CD14-positive monocyte (primary cell): ENCODE data around the gene TNNI2. TPM values are rescaled to one million over a fixed set of nuclear protein-coding genes. Genes with fewer than 3 reads are reported as not detected.

Source experiments
- DNase-seq, 3 donors: peaks; one replicate each; pipeline ENCODE4 v3.0.0-alpha.2; 2011 to 2022
- H2AFZ ChIP-seq: 2 replicates; pipeline ENCODE4 v1.6.0; 2012; ENCODE audit warnings: mild to moderate bottlenecking, low read depth, low read length, inconsistent platforms; ENCODE audit not compliant: insufficient read depth, poor library complexity, severe bottlenecking
- H3K27ac ChIP-seq, 2 donors: 1 replicate in 1 of 2; 2 replicates in 1 of 2; pipeline ENCODE4 v1.5.1; 2012 to 2013; ENCODE audit warnings: low read length in 2 of 2, control low read depth in 1 of 2, inconsistent platforms in 1 of 2, low read depth in 1 of 2, mild to moderate bottlenecking in 1 of 2
- H3K27me3 ChIP-seq, 2 donors: one replicate each; pipeline versions ENCODE4 v1.6.0 to v1.6.1; 2011 to 2013; ENCODE audit warnings: low read length in 2 of 2; ENCODE audit not compliant: control insufficient read depth in 2 of 2, insufficient read depth in 2 of 2
- H3K36me3 ChIP-seq, 2 donors: replicated peaks in 1 of 2; 1 replicate in 1 of 2; 2 replicates in 1 of 2; pipeline versions ENCODE4 v1.5.1 to v1.6.1; 2012 to 2013; ENCODE audit warnings: low read length in 2 of 2, control low read depth in 1 of 2, inconsistent platforms in 1 of 2, mild to moderate bottlenecking in 1 of 2; ENCODE audit not compliant: insufficient read depth in 2 of 2, control insufficient read depth in 1 of 2
- H3K4me1 ChIP-seq, 2 donors: 1 replicate in 1 of 2; 2 replicates in 1 of 2; pipeline versions ENCODE4 v1.5.1 to v1.6.1; 2012 to 2013; ENCODE audit warnings: low read length in 2 of 2, control low read depth in 1 of 2, inconsistent platforms in 1 of 2, mild to moderate bottlenecking in 1 of 2, moderate library complexity in 1 of 2; ENCODE audit not compliant: insufficient read depth in 2 of 2, control insufficient read depth in 1 of 2
- H3K4me2 ChIP-seq: replicated peaks from 2 replicates; pipeline ENCODE3; 2012; ENCODE audit warnings: low read length, moderate library complexity, mild to moderate bottlenecking; ENCODE audit not compliant: poor library complexity, severe bottlenecking; ENCODE audit errors: extremely low read depth
- H3K4me3 ChIP-seq, 3 experiments: fragments of 200-600 bp in 1 of 3; sonication (generic) in 1 of 3; replicated peaks in 1 of 3; 1 replicate in 2 of 3; 2 replicates in 1 of 3; pipeline ENCODE4 v1.5.1; 2011 to 2013; ENCODE audit warnings: low read length in 3 of 3, mild to moderate bottlenecking in 3 of 3, control low read depth in 2 of 3, low read depth in 2 of 3, inconsistent platforms in 1 of 3, moderate library complexity in 1 of 3
- H3K79me2 ChIP-seq: 2 replicates; pipeline ENCODE4 v1.6.0; 2012; ENCODE audit warnings: mild to moderate bottlenecking, control low read depth, inconsistent platforms, low read length, moderate library complexity; ENCODE audit not compliant: insufficient read depth
- H3K9ac ChIP-seq: 2 replicates; pipeline ENCODE4 v1.6.0; 2017; ENCODE audit warnings: low read length, mild to moderate bottlenecking; ENCODE audit not compliant: insufficient read depth, poor library complexity, severe bottlenecking
- H3K9me3 ChIP-seq, 2 donors: replicated peaks in 1 of 2; 1 replicate in 1 of 2; 2 replicates in 1 of 2; pipeline versions ENCODE4 v1.5.1 to v1.6.1; 2012 to 2013; ENCODE audit warnings: low read length in 2 of 2, control low read depth in 1 of 2; ENCODE audit not compliant: control insufficient read depth in 1 of 2, insufficient read depth in 1 of 2
- H4K20me1 ChIP-seq: 2 replicates; pipeline ENCODE4 v1.6.0; 2012; ENCODE audit warnings: mild to moderate bottlenecking, low read length, control low read depth, moderate library complexity; ENCODE audit not compliant: insufficient read depth
- H3K27ac Mint-ChIP-seq, 7 donors: one replicate each; pipeline ENCODE4 v1.8.0; 2020; ENCODE audit warnings: mild to moderate bottlenecking in 7 of 7, mixed read lengths in 7 of 7, moderate library complexity in 6 of 7, inconsistent platforms in 2 of 7
- H3K27me3 Mint-ChIP-seq, 3 donors: one replicate each; pipeline ENCODE4 v1.8.0; 2021 to 2022; ENCODE audit warnings: low read depth in 3 of 3, mild to moderate bottlenecking in 3 of 3, mixed read lengths in 3 of 3, moderate library complexity in 3 of 3, inconsistent platforms in 1 of 3
- H3K36me3 Mint-ChIP-seq, 2 donors: one replicate each; pipeline ENCODE4 v1.8.0; 2020; ENCODE audit warnings: mixed read lengths in 2 of 2, inconsistent platforms in 1 of 2, mild to moderate bottlenecking in 1 of 2
- H3K4me1 Mint-ChIP-seq: one replicate; pipeline ENCODE4 v1.8.0; 2020; ENCODE audit warnings: mild to moderate bottlenecking, mixed read lengths
- H3K4me3 Mint-ChIP-seq, 2 donors: one replicate each; pipeline ENCODE4 v1.8.0; 2020; ENCODE audit warnings: mild to moderate bottlenecking in 2 of 2, mixed read lengths in 2 of 2, moderate library complexity in 1 of 2
- H3K9me3 Mint-ChIP-seq, 7 donors: one replicate each; pipeline ENCODE4 v1.8.0; 2020 to 2022; ENCODE audit warnings: mixed read lengths in 7 of 7, mild to moderate bottlenecking in 6 of 7, moderate library complexity in 6 of 7, inconsistent platforms in 2 of 7
- WGBS: methylation state at CpG from one replicate; pipeline ENCODE4 v1.1.5; 2013; ENCODE audit warnings: missing lambda C conversion rate; ENCODE audit not compliant: insufficient coverage; 5-methylcytosine and 5-hydroxymethylcytosine counted together
- intact Hi-C, 2 donors: fragments of 100-400 bp; cut with micrococcal nuclease; formaldehyde crosslinking; loops; one replicate each; pipeline versions ENCODE4 v1.15.0 to v1.15.1; 2023
- polyA plus RNA-seq, 3 donors: library from polyadenylated mRNA; depleted of rRNA in 1 of 3; unstranded in 2 of 3; stranded (reverse) in 1 of 3; fragments of 300-500 nt in 2 of 3; fragments of >200 nt in 1 of 3; fragmentation: Illumina TruSeq in 2 of 3; gene quantifications; 1 replicate in 2 of 3; 2 replicates in 1 of 3; pipeline ENCODE4 v1.2.3, GENCODE V29; 2012 to 2021
- TF ChIP-seq, protein P1 (sequence below): fragments of 200-600 bp; IDR thresholded peaks from one replicate; pipeline ENCODE4 v1.8.0; 2022; ENCODE audit warnings: antibody characterized with exemption, mild to moderate bottlenecking

The TNNI2 gene
- polyA plus RNA-seq, 3 donors, result 11.4 to 45.8 (median 11.7) TPM

DNA sequence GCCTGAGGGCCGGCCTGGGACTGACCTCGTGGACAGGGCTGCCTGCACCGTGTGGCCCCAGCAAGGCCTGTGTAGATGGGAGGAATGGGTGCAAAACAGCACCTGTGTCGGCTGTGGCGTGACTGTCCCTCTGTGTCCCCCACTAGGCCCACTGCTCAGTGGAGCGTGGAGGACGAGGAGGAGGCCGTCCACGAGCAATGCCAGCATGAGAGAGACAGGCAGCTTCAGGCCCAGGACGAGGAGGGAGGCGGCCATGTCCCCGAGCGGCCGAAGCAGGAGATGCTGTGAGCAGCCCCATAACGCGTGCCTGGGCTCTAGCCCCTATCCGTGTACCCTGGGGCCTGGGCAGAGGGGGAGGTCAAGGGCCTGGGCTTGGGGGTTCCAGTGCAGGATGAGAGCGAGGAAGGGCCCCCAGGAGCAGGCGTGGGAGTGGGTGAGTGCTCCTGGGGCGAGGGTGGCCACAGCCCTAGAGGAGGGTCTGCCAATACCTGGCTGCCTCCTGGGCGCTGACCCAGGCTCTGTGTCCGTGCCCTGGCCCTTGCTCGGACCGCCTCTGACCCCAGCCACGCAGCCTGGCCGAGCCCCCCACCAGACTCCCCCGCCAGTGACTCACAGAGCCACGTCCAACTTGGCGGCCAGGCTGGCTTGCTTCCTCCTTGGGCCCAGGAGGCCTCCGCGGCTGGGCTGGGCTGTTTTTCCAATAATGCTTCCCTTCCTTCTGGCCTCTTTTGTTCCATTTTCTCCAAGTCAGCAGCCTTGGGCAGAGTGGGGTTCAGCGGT is 41.4 kb downstream of the TNNI2 start:
- no peak overlapping the region for H2AFZ ChIP-seq
- H3K9me3 Mint-ChIP-seq, result peaks cover 0 to 2% (median 0%) of the 10 kb centered on the region in 7 donors
- H4K20me1 ChIP-seq, result peaks cover 100% of the 10 kb centered on the region
- H3K27ac ChIP-seq, result peak overlapping the region; percentile 23 to 26
- intact Hi-C loops, result loop anchor here (5.0 to 10.0 kb wide), 4 partner anchors 37 to 275 kb away; partner anchors contain the start of genes KRTAP5-6 (in 1 of the 2), TNNI2 (in 1 of the 2) and TNNT3 (in 1 of the 2)
- peaks cover 55% of the 10 kb centered on the region for H3K4me1 Mint-ChIP-seq
- H3K27ac Mint-ChIP-seq, result peak overlapping the region in 4 of 7 donors; percentile 26 to 68 (median 49)
- WGBS, result 71% methylated on average over 29 of the region's 32 CpGs
- peaks cover 43% of the 10 kb centered on the region for H3K79me2 ChIP-seq
- H3K4me2 ChIP-seq, result no peak overlapping the region
- DNase-seq, result no peak
- no peaks in the 10 kb centered on the region for H3K27me3 ChIP-seq
- peaks cover 51 to 62% of the 10 kb centered on the region in 2 donors for H3K36me3 ChIP-seq
- peaks cover 31 to 48% of the 10 kb centered on the region in 2 donors for H3K36me3 Mint-ChIP-seq
- no peak overlapping the region for H3K9ac ChIP-seq
- H3K27me3 Mint-ChIP-seq, result peaks cover 0 to 3% (median 2%) of the 10 kb centered on the region in 3 donors
- H3K9me3 ChIP-seq, result no peaks in the 10 kb centered on the region
- TF ChIP-seq, protein P1, sequence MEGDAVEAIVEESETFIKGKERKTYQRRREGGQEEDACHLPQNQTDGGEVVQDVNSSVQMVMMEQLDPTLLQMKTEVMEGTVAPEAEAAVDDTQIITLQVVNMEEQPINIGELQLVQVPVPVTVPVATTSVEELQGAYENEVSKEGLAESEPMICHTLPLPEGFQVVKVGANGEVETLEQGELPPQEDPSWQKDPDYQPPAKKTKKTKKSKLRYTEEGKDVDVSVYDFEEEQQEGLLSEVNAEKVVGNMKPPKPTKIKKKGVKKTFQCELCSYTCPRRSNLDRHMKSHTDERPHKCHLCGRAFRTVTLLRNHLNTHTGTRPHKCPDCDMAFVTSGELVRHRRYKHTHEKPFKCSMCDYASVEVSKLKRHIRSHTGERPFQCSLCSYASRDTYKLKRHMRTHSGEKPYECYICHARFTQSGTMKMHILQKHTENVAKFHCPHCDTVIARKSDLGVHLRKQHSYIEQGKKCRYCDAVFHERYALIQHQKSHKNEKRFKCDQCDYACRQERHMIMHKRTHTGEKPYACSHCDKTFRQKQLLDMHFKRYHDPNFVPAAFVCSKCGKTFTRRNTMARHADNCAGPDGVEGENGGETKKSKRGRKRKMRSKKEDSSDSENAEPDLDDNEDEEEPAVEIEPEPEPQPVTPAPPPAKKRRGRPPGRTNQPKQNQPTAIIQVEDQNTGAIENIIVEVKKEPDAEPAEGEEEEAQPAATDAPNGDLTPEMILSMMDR, result no peak
- H3K4me1 ChIP-seq, result peaks cover 40 to 61% of the 10 kb centered on the region in 2 donors
- H3K4me3 ChIP-seq, result no peak overlapping the region
- H3K4me3 Mint-ChIP-seq, result no peak overlapping the region

DNA sequence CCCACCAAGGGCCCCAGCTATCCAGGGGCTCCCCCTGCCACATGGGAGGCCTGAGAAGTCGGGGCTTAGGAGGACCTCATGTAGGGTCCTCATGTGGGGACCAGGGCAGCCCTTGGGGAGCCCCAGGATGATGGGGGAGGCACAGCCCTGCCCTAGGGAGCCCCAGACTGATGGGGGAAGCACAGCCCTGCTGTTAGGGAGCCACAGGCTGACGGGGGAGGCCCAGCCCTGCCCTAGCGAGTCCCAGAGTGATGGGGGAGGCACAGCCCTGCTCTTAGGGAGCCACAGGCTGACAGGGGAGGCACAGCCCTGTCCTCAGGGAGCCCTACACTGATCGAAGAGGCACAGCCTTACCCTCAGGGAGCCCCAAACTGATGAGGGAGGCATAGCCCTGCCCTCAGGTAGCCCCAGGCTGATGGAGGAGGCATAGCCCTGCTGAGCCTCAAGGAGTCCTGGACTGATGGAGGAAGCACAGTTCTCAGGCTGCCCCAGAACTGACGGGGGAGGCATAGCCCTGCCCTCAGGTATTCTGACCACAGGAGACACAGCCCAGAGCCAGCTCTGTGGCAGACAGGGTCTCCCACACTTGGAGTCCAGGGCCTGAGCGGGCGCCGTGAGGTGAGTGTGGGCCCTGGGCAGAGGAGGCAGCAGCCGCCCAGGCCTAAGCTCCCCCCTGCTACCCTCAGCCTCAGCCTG is 42.1 kb downstream of the TNNI2 start:
- Mint-ChIP-seq H3K9me3 (peaks cover 0 to 2% (median 0%) of the 10 kb centered on the region in 7 donors), H3K27ac (peak overlapping the region in 2 of 7 donors; percentile 26 to 56), H3K4me1 (peaks cover 50% of the 10 kb centered on the region), H3K4me3 (no peak overlapping the region), H3K36me3 (peaks cover 27 to 43% of the 10 kb centered on the region in 2 donors), H3K27me3 (peaks cover 0 to 3% (median 2%) of the 10 kb centered on the region in 3 donors)
- DNase-seq, result no peak
- Histone ChIP-seq H3K9ac (no peak overlapping the region), H3K4me1 (peaks cover 40 to 53% of the 10 kb centered on the region in 2 donors), H3K79me2 (peaks cover 38% of the 10 kb centered on the region), H3K4me2 (peak overlapping the region; percentile 12), H3K36me3 (peaks cover 58 to 66% of the 10 kb centered on the region in 2 donors), H4K20me1 (peaks cover 100% of the 10 kb centered on the region), H3K27ac (peak overlapping the region; percentile 23 to 26), H3K4me3 (no peak overlapping the region), H3K9me3 (no peaks in the 10 kb centered on the region), H2AFZ (no peak overlapping the region), H3K27me3 (no peaks in the 10 kb centered on the region)
- WGBS, result 74% methylated on average over 6 of the region's 9 CpGs
- intact Hi-C loops, result loop anchor here (5.0 to 10.0 kb wide), 4 partner anchors 36 to 274 kb away; partner anchors contain the start of genes KRTAP5-6 (in 1 of the 2), TNNI2 (in 1 of the 2) and TNNT3 (in 1 of the 2)
- TF ChIP-seq, protein P1, result no peak
